GM21423 (cell line): ENCODE measurements around the gene ARHGEF25.
"Not testable (repeated sequence)": the region's sequence is repeated elsewhere in the genome, so short reads cannot be mapped to it uniquely, and the experiment has no call there.

Source experiments
- ATAC-seq: cut with Tn5 transposase; IDR thresholded peaks from one replicate; pipeline ENCODE4 v1.9.1; 2021; ENCODE audit warnings: mild to moderate bottlenecking, moderate library complexity; ENCODE audit not compliant: unreplicated experiment

The ARHGEF25 gene

GRCh38 chr12:57584690-57585089 lies 26.5 kb upstream of the ARHGEF25 start:
- no peak for ATAC-seq

GRCh38 chr12:57585156-57585555 lies 26.1 kb upstream of the ARHGEF25 start:
- ATAC-seq = no peak

DNA sequence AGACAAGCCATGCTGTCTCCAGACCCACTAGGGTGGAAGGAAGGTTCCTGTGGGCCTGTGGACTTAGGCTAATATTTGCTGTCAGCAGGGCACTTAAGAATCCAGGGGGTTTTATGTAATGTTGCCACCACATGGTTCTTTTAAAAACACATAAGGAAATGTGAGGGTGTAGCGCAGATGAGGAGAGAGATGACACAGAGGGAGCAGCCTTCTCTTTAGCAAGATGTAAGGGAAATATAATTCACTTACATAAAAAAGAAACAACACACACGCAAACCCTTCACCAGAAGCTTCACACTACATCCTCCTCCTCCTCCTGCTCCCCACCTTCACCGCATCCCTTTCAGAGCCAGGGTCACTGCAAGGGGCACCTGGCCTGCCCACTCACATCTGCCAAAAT lies 25.1 kb upstream of the ARHGEF25 start:
- no peak for ATAC-seq

- no peak for ATAC-seq
Observed at GRCh38 chr12:57586832-57587429, 24.3 kb upstream of the ARHGEF25 start.

GRCh38 chr12:57588951-57589610 lies 22.2 kb upstream of the ARHGEF25 start:
- not testable (repeated sequence) for ATAC-seq

- ATAC-seq = no peak
Observed at GRCh38 chr12:57590479-57590863, 20.8 kb upstream of the ARHGEF25 start.

- ATAC-seq = peak; percentile 96
Observed at GRCh38 chr12:57590864-57591781, 20.1 kb upstream of the ARHGEF25 start, which contains the start of gene PIP4K2C. TSS of gene PIP4K2C (plus strand) at chr12:57591192. CDS start at chr12:57591290, 98 bp downstream.

- ATAC-seq = no peak
Observed at GRCh38 chr12:57591782-57592325, 19.4 kb upstream of the ARHGEF25 start.

DNA sequence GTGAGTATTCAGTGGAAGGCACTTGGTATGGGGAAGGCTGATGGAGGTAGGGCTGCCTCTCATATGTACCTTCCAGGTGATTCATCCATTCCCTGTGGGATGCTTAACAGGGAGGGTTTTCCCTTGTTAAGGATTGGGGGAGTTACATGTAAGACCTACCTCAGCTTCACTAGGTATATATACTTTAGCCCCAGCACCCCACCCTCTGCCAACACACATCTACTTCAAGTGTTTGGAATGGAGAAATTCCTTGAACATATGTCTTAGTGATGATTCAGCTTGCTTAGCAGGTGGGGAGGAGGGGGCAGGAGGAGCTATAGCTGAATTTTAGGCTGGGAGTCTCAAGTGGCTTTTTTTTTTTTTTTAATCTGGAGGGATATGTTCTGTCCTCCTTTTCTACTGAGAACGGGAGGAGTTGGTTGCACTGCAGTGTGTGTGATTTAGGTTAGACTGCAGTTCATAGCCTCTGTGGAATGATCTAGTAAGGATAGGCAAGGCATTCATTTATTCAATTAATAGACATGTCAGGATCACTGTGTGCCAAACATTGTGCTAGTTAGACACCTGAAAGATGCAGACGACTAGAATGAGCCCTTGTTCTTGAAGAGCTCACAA lies 18.6 kb upstream of the ARHGEF25 start:
- no peak for ATAC-seq

DNA sequence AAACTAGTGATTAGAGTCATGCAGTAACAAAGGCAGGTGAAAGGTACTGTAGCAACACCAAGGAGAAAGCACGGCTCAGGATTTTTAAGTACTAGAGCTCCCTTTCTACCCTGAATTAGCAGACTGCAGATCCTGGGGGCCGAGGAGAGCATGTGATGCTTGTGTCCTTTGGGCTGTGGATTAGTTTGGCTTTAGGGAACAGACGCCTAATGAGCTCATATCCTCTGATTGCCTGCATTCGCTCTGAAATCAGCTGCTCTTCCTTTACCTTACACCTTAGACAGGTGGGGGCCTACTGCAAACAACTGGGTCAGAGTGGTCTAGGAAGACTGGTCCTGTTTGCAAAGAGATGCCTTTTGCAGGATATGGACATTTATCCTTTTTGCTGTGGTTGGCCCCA lies 18.0 kb upstream of the ARHGEF25 start:
- no peak for ATAC-seq

DNA sequence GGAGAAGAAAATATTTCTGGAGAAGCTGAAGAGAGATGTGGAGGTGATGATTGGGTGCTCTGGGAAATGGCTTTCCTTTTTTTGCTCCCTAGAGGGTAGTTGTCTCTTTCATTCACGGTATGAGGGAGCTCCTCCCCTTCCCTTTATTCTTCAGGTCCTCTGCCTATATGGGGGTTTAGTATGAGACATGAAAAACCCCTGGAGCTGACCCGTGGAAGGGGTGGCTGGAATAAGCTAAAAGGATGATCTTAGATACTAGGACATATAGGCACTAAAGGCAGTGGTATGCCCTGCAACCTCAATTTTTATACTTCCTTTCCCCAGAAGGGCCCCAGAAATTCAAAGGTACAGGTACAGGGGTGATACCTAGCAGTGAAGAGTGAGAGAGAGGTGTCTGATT lies 10.8 kb upstream of the ARHGEF25 start:
- ATAC-seq = no peak

DNA sequence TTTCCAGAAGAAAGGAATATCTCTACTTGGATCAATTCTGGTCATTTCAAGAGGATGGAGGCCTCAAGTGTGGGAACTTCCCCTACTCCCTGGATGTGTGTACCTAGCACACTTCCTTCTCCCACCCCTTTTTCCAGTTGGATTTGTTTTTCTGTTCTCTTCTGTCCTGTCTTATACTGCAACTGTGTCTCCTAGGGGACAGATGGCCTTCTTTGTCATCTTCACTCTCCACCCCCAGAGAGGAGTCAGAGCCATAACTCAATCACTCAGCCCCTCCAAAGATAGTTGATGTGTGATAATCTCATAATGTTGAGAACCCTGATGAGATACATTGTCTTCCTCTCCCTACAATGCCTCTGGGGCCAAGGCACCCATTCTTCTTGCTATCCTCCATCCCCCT lies 8.7 kb upstream of the ARHGEF25 start:
- ATAC-seq = no peak

- no peak for ATAC-seq
Observed at GRCh38 chr12:57603324-57603723, 7.9 kb upstream of the ARHGEF25 start.

DNA sequence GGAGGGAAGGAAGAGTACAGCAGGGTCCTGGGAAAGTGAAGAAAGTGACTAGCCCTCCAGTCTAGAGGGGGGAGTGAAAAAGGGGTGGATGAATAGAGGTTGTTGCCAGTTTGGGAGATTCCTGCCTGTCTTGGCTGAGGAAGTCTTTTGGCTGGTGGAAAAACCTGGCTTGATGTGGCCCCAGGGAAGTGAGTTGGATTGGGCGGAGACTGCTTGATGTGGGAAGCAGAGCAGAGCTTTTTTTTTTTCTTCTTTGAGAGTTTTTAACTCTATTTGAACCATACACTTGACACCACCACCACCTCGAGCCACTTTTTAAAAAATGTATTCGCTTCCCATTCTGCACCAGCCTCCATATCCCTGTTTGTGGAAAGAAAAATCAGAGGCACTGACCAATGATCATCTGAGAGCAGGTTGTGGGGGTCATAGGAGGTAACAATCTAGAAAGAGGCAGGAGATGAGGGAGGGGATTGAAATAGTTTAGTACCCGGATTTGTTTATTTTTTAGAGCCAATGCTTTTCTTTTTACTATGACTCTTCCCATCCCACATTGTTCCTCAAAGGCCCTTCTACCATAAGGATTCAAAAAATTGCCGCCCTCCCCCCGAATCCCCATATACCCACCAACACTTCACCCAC lies 7.3 kb upstream of the ARHGEF25 start:
- no peak for ATAC-seq

DNA sequence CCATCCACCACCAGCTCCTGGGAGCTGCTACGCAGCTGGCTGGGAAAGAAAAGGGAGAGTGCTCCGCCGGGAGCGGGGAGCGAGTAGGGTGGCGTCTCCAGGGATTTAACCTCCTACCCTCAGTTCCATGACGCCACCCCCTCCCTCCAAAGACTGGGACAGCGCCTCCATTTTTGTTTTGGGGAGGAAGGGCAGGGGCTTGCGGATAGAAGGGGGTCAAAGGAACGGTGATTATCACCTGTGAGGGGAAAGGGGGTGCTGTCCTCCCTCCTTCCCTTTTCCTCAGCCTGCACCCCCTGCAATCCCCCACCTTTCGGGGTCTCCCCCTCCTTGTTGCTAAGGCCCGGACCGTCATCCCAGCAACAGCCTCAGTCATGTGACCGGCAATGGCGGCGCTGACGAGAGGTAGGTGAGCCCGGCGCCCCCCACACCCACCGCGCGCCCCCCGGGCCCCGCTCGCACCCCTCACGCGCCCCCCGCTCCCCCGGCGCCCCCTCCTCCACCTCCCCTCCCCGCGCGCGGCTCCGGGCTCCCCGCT lies 6.7 kb upstream of the ARHGEF25 start, which contains the start of gene DTX3:
DTX3 (plus strand) TSS at position 371 of the 538 bp plus-strand sequence. CDS start 1,694 bp downstream, outside the sequence.
- ATAC-seq = peak; percentile 50

DNA sequence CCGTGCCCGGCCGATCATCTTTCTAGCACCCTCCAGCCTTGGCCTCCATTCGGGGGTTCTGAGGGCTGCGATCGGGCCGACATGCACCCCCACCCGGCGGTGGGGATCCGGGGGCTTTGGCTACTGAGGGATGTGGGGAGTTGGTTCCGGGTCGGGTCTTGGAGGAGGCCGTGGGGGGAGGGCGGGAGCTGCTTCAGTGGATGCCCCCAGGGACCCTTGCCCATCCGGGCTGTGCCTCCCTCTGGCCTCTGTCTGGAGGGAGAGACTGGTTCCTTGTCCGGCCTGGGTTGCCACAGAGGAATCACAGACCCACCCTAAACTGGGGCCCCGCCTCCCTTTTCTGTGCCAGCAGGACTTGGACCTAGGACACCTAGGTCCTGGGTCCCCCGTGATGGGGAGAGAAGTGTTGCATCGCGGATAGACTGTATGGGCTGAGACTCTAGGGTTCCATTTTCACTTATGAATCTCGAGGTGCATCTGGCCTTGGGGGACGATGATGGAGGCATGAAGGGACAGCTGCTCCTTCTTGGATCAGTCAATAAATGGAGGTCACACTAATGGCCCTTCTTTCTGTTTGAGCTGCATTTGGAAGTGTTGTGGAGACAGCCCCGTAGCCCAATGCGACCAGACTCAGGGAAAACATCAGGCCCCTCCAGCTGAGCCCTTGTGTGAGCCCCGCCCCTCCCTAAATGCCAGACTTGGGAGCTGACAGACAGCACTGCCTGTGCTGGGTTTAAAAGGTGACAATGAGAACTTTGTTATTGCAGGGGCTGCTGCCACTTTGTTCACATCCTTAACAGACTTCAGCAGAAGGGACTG lies 6.0 kb upstream of the ARHGEF25 start:
- peak; percentile 18 for ATAC-seq

GRCh38 chr12:57605811-57606311 lies 5.4 kb upstream of the ARHGEF25 start:
- no peak for ATAC-seq

- no peak for ATAC-seq
Observed at GRCh38 chr12:57606399-57606798, 4.8 kb upstream of the ARHGEF25 start.

DNA sequence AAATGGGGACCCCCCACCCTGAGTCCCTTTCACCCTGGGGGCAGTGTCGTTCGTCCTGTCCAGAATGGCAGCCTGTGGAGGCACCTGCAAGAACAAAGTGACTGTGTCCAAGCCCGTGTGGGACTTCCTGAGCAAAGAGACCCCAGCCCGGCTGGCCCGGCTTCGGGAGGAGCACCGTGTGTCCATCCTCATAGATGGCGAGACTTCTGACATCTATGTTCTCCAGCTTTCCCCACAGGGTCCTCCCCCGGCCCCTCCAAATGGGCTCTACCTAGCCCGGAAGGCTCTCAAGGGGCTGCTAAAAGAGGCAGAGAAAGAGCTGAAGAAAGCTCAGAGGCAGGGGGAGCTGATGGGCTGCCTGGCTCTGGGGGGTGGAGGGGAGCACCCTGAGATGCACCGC lies 4.4 kb upstream of the ARHGEF25 start:
- no peak for ATAC-seq
